Measurements from ENCODE around the gene RAVER2.

Gene RAVER2

GRCh38 chr1:64865105-64865757, 120.4 kb downstream of the RAVER2 start:
- DNase-seq (ENCODE audit: low spot score) = no peak
- TF ChIP-seq CTCF (IDR thresholded peaks at IDR 0.05) = no peak
- H3K27ac ChIP-seq = peak overlapping the region in 1 of 2 donors; percentile 10
- H3K4me3 ChIP-seq = no peak overlapping the region

GRCh38 chr1:64866689-64867088, 121.8 kb downstream of the RAVER2 start:
- H3K27ac ChIP-seq = no peak overlapping the region
- TF ChIP-seq CTCF (IDR thresholded peaks at IDR 0.05) = no peak
- no peak for DNase-seq (ENCODE audit: low spot score)
- no peak overlapping the region for H3K4me3 ChIP-seq

- Histone ChIP-seq H3K27ac (no peak overlapping the region), H3K4me3 (no peak overlapping the region)
- DNase-seq (ENCODE audit: low spot score) = no peak
- TF ChIP-seq CTCF (IDR thresholded peaks at IDR 0.05) = no peak
These were observed 122.4 kb downstream of the RAVER2 start for GRCh38 chr1:64867266-64867665.

GRCh38 chr1:64871256-64871655, 126.4 kb downstream of the RAVER2 start:
- Histone ChIP-seq H3K27ac (no peak overlapping the region), H3K4me3 (no peak overlapping the region)
- no peak for DNase-seq (ENCODE audit: low spot score)
- TF ChIP-seq CTCF (IDR thresholded peaks at IDR 0.05) = no peak

- DNase-seq (ENCODE audit: low spot score) = no peak
- Histone ChIP-seq H3K27ac (no peak overlapping the region), H3K4me3 (no peak overlapping the region)
- TF ChIP-seq CTCF (IDR thresholded peaks at IDR 0.05) = no peak
These were observed 127.2 kb downstream of the RAVER2 start for GRCh38 chr1:64872067-64872466.

- Histone ChIP-seq H3K4me3 (no peak overlapping the region), H3K27ac (no peak overlapping the region)
- no peak for TF ChIP-seq CTCF (IDR thresholded peaks at IDR 0.05)
- no peak for DNase-seq (ENCODE audit: low spot score)
These were observed 128.7 kb downstream of the RAVER2 start for GRCh38 chr1:64873576-64873975.

GRCh38 chr1:64874666-64875065, 129.8 kb downstream of the RAVER2 start:
- Histone ChIP-seq H3K27ac (no peak overlapping the region), H3K4me3 (no peak overlapping the region)
- no peak for TF ChIP-seq CTCF (IDR thresholded peaks at IDR 0.05)
- no peak for DNase-seq (ENCODE audit: low spot score)

Measured in coronary artery (tissue), 2 donors.